ENCODE measurements around the gene ZNF500. TPM values are rescaled to one million over a fixed set of nuclear protein-coding genes. Genes with fewer than 3 reads are reported as not detected.

The ZNF500 gene
- total RNA-seq, 1 experiment from 2014 or later: 29.2 TPM

- peaks cover 5% of the 10 kb centered on the region; the same call in 1 of the 2 replicates for H3F3A ChIP-seq (ENCODE audit: insufficient read depth, low read depth)
- TF ChIP-seq EZH2 (IDR thresholded peaks at IDR 0.05; ENCODE audit: low read depth): no peak
- TF ChIP-seq CTCF (conservative IDR thresholded peaks at IDR 0.05): no peak
- no peaks in the 10 kb centered on the region for H3K9me3 ChIP-seq (ENCODE audit: insufficient read depth, low read depth)
- POLR2A ChIA-PET (ENCODE audit: unreplicated experiment): interaction anchor here (0.5 to 0.6 kb wide), 2 partner anchors 87 to 405 kb away, joined by 3 read pairs; no protein-coding TSS in a partner anchor
- CTCF ChIA-PET: no interaction called here
- H3K9me2 ChIP-seq (ENCODE audit: insufficient read depth): no peaks in the 10 kb centered on the region
- no peaks in the 10 kb centered on the region for H3K4me1 ChIP-seq (replicated peaks; ENCODE audit: insufficient read depth)
- H3K36me3 ChIP-seq (ENCODE audit: low read depth): peaks cover 3% of the 10 kb centered on the region; the same call in 1 of the 2 replicates
- H3K4me2 ChIP-seq: no peak overlapping the region
- no peaks in the 10 kb centered on the region for H3K79me2 ChIP-seq (ENCODE audit: low read depth)
- BruUV-seq (replicated peaks): no TSS peak
- no peaks in the 10 kb centered on the region for H3K27me3 ChIP-seq (ENCODE audit: insufficient read depth, low read depth)
- no peak overlapping the region for H2AFZ ChIP-seq
- H3K27ac ChIP-seq: no peak overlapping the region
- no peak for DNase-seq
- H4K20me1 ChIP-seq (ENCODE audit: insufficient read depth): no peaks in the 10 kb centered on the region
- H3K4me3 ChIP-seq: no peak overlapping the region
- intact Hi-C loops (cut with micrococcal nuclease; ENCODE audit: unreplicated experiment): no loop called here
Observed at GRCh38 chr16:4703906-4704305, 63.1 kb downstream of the ZNF500 start.

DNA sequence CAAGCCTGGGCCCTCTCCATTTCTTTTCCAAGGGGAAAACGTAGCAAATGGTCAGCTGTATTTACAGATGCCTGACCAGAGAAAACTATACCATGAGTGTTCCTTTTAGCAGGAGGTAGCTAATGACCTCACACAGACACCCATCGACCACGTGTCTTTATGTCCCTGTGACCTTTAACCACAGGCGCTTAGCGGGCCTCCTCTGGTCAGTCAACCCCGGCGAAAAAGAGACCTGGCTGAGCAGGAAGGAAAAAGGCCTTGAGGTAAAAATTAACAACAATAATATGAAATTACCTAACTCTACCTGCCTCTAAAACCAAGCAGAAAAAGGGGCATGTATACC, 64.5 kb downstream of the ZNF500 start:
- Histone ChIP-seq H3K4me3 (no peak overlapping the region), H2AFZ (no peak overlapping the region), H4K20me1 (ENCODE audit: insufficient read depth) (no peaks in the 10 kb centered on the region), H3F3A (ENCODE audit: insufficient read depth, low read depth) (peaks cover 7% of the 10 kb centered on the region; the same call in 1 of the 2 replicates), H3K4me1 (replicated peaks; ENCODE audit: insufficient read depth) (no peaks in the 10 kb centered on the region), H3K36me3 (ENCODE audit: low read depth) (peaks cover 1% of the 10 kb centered on the region; the same call in 1 of the 2 replicates), H3K4me2 (no peak overlapping the region), H3K27ac (no peak overlapping the region), H3K79me2 (ENCODE audit: low read depth) (no peaks in the 10 kb centered on the region), H3K27me3 (ENCODE audit: insufficient read depth, low read depth) (no peaks in the 10 kb centered on the region), H3K9me3 (ENCODE audit: insufficient read depth, low read depth) (no peaks in the 10 kb centered on the region), H3K9me2 (ENCODE audit: insufficient read depth) (no peaks in the 10 kb centered on the region)
- ChIA-PET CTCF (interaction anchor here (0.5 kb wide), 1 partner anchor 223 kb away, joined by 6 read pairs; no protein-coding TSS in a partner anchor), POLR2A (ENCODE audit: unreplicated experiment) (no interaction called here)
- no peak for DNase-seq
- no peak for TF ChIP-seq CTCF (conservative IDR thresholded peaks at IDR 0.05)
- intact Hi-C loops (cut with micrococcal nuclease; ENCODE audit: unreplicated experiment): no loop called here
- BruUV-seq (replicated peaks): no TSS peak

DNA sequence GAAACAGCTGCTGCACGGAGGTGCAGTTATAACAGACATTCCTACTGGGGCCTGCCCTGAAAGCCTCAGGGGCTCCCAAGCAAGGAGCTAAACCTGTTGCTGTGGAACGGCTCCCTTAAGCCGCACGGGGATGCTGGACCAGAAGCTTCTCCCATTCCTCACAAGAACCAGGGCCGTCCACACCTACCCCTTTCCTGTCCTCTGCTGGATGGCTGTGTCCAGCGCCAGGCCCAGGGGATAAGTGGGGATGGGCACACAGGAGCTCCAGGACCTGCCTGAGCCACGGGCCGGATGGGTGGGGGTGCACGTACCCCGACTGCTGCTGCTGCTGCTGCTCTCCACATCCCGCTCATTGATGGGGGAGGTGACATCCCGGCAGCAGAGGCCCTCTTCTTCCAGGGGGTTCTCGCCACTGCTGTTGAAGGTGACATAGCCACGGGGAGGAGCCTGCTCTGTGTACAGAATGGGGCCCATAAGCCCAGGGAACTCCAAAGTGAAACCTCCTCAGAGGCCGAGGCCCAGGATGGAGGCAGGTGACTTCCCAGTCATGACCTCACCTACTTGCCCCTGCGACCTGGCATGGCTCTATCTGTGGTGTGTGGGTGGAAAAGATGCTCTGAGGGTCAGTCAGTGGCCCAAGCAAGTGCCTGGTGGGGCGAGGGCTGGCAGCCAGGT, 65.0 kb downstream of the ZNF500 start:
- H2AFZ ChIP-seq: no peak overlapping the region
- H3K36me3 ChIP-seq (ENCODE audit: low read depth): no peaks in the 10 kb centered on the region; the same call in 1 of the 2 replicates
- H3K27me3 ChIP-seq (ENCODE audit: insufficient read depth, low read depth): no peaks in the 10 kb centered on the region
- H3K79me2 ChIP-seq (ENCODE audit: low read depth): no peaks in the 10 kb centered on the region
- CTCF ChIA-PET: interaction anchor here (0.5 kb wide), 1 partner anchor 222 kb away, joined by 6 read pairs; no protein-coding TSS in a partner anchor
- no peaks in the 10 kb centered on the region for H3K9me3 ChIP-seq (ENCODE audit: insufficient read depth, low read depth)
- intact Hi-C loops (cut with micrococcal nuclease; ENCODE audit: unreplicated experiment): no loop called here
- POLR2A ChIA-PET (ENCODE audit: unreplicated experiment): no interaction called here
- no peaks in the 10 kb centered on the region for H3K9me2 ChIP-seq (ENCODE audit: insufficient read depth)
- H3K4me1 ChIP-seq (replicated peaks; ENCODE audit: insufficient read depth): no peaks in the 10 kb centered on the region
- peaks cover 9% of the 10 kb centered on the region; the same call in 1 of the 2 replicates for H3F3A ChIP-seq (ENCODE audit: insufficient read depth, low read depth)
- no peak for DNase-seq
- no peak overlapping the region for H3K4me3 ChIP-seq
- BruUV-seq (replicated peaks): no TSS peak
- no peak for TF ChIP-seq CTCF (conservative IDR thresholded peaks at IDR 0.05)
- no peak for TF ChIP-seq EZH2 (IDR thresholded peaks at IDR 0.05; ENCODE audit: low read depth)
- H3K4me2 ChIP-seq: no peak overlapping the region
- no peak overlapping the region for H3K27ac ChIP-seq
- H4K20me1 ChIP-seq (ENCODE audit: insufficient read depth): no peaks in the 10 kb centered on the region
